Loucy (cell line): ENCODE results near the gene APOC4.

Experiments used
- H2AFZ ChIP-seq: fragments of 200-600 bp; sonication (generic); 2 replicates; pipeline ENCODE4 v1.6.0; 2016; ENCODE audit warnings: antibody characterized with exemption, mild to moderate bottlenecking, low read length, moderate library complexity
- H3F3A ChIP-seq: fragments of 200-600 bp; 2 replicates; pipeline ENCODE4 v1.6.0; 2016; ENCODE audit warnings: antibody characterized with exemption, low read depth, mild to moderate bottlenecking
- H3K27me3 ChIP-seq: fragments of 200-600 bp; sonication (generic); 2 replicates; pipeline ENCODE4 v1.6.1; 2014; ENCODE audit warnings: low read length, mild to moderate bottlenecking; ENCODE audit not compliant: insufficient read depth, poor library complexity, severe bottlenecking
- H3K36me3 ChIP-seq: fragments of 200-600 bp; sonication (generic); 2 replicates; pipeline ENCODE4 v1.6.1; 2016; ENCODE audit warnings: low read length; ENCODE audit not compliant: insufficient read depth
- H3K4me1 ChIP-seq: fragments of 200-600 bp; sonication (generic); 2 replicates; pipeline ENCODE4 v1.5.1; 2014; ENCODE audit warnings: low read length, mild to moderate bottlenecking; ENCODE audit not compliant: insufficient read depth, poor library complexity, severe bottlenecking
- H3K4me2 ChIP-seq: fragments of 200-600 bp; sonication (generic); 2 replicates; pipeline ENCODE4 v1.6.0; 2014; ENCODE audit warnings: antibody characterized with exemption, low read length, low read depth, mild to moderate bottlenecking; ENCODE audit not compliant: poor library complexity, severe bottlenecking
- H3K4me3 ChIP-seq: fragments of 200-600 bp; sonication (generic); 2 replicates; pipeline ENCODE4 v1.5.1; 2014; ENCODE audit warnings: low read length, mild to moderate bottlenecking, mixed read lengths; ENCODE audit not compliant: poor library complexity, severe bottlenecking
- H3K79me2 ChIP-seq: fragments of 200-600 bp; sonication (generic); 2 replicates; pipeline ENCODE4 v1.6.1; 2014; ENCODE audit warnings: low read length; ENCODE audit not compliant: insufficient read depth
- H3K9ac ChIP-seq: fragments of 200-600 bp; sonication (generic); 2 replicates; pipeline ENCODE4 v1.6.0; 2014; ENCODE audit warnings: mild to moderate bottlenecking, low read depth, low read length, moderate library complexity; ENCODE audit not compliant: poor library complexity, severe bottlenecking
- H3K9me2 ChIP-seq: fragments of 200-600 bp; sonication (generic); replicated peaks from 2 replicates; pipeline ENCODE4 v1.6.1; 2016; ENCODE audit warnings: low read depth, low read length, mixed read lengths
- H3K9me3 ChIP-seq: fragments of 200-600 bp; sonication (generic); 2 replicates; pipeline ENCODE4 v1.6.1; 2014; ENCODE audit warnings: mild to moderate bottlenecking, antibody characterized with exemption, low read length, low read depth; ENCODE audit not compliant: insufficient read depth
- H4K20me1 ChIP-seq: fragments of 200-600 bp; sonication (generic); 2 replicates; pipeline ENCODE4 v1.6.0; 2014; ENCODE audit warnings: antibody characterized with exemption, low read length, mild to moderate bottlenecking; ENCODE audit not compliant: insufficient read depth, poor library complexity, severe bottlenecking
- EZH2phosphoT487 ChIP-seq: fragments of 200-600 bp; IDR thresholded peaks from 2 replicates; pipeline ENCODE4 v1.6.1; 2018; ENCODE audit warnings: antibody characterized with exemption, mild to moderate bottlenecking, moderate library complexity, borderline replicate concordance
- TF ChIP-seq, protein P1 (sequence below): fragments of 200-600 bp; sonication (generic); conservative IDR thresholded peaks from 2 replicates; pipeline ENCODE4 v1.5.1; 2014; ENCODE audit warnings: mild to moderate bottlenecking, antibody characterized with exemption, low read length

Gene APOC4

DNA sequence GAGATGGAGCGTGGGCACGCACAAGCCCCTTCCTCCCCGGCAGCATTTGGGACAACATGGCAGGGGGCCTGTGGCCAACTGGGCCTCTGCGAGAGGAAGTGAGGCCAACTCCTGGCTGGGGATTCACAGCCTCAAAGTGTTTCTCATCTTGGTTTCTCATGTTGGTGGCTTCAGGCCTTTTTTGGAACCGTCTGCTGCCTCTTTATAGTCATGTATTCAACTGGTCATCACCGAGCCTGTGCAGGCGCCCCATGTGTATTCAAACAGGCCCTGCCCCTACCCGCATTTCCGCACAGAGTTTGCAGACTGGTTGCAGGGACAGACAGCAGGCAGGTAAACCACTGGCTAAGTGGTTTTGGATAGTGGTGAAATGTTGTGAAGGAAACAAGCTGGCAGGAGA lies 42.0 kb downstream of the APOC4 start:
- no peaks in the 10 kb centered on the region for H3F3A ChIP-seq
- H3K4me2 ChIP-seq = no peak overlapping the region
- H3K4me3 ChIP-seq = no peak overlapping the region
- no peaks in the 10 kb centered on the region for H4K20me1 ChIP-seq
- no peak overlapping the region for H3K9ac ChIP-seq
- H3K36me3 ChIP-seq = peaks cover 65% of the 10 kb centered on the region; the same call in 1 of the 2 replicates
- TF ChIP-seq, protein P1, sequence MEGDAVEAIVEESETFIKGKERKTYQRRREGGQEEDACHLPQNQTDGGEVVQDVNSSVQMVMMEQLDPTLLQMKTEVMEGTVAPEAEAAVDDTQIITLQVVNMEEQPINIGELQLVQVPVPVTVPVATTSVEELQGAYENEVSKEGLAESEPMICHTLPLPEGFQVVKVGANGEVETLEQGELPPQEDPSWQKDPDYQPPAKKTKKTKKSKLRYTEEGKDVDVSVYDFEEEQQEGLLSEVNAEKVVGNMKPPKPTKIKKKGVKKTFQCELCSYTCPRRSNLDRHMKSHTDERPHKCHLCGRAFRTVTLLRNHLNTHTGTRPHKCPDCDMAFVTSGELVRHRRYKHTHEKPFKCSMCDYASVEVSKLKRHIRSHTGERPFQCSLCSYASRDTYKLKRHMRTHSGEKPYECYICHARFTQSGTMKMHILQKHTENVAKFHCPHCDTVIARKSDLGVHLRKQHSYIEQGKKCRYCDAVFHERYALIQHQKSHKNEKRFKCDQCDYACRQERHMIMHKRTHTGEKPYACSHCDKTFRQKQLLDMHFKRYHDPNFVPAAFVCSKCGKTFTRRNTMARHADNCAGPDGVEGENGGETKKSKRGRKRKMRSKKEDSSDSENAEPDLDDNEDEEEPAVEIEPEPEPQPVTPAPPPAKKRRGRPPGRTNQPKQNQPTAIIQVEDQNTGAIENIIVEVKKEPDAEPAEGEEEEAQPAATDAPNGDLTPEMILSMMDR = no peak
- no peak for TF ChIP-seq EZH2phosphoT487
- H3K9me3 ChIP-seq = no peaks in the 10 kb centered on the region
- H3K27me3 ChIP-seq = no peaks in the 10 kb centered on the region
- no peaks in the 10 kb centered on the region for H3K4me1 ChIP-seq
- H3K9me2 ChIP-seq = no peaks in the 10 kb centered on the region
- H2AFZ ChIP-seq = no peak overlapping the region
- no peaks in the 10 kb centered on the region for H3K79me2 ChIP-seq

DNA sequence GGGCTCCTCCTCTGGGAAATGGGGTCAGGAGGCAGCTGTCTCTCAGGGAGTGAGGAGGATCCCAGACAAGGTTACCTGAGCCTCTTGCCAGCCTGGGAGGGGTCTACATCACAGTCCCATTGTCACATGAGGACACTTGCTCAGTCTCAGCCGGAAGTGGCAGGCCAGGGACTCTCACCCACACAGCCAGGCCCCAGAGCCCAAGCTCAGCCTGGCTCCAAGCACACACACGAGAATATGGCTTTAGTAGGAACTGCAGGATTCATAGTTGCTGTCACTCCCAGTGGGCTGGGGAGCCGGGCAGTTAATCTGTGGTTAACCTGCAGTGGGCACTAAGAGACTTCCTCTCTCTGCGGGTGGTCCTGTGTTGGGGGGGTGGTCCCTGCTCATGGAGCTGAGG lies 43.4 kb downstream of the APOC4 start:
- TF ChIP-seq EZH2phosphoT487 = no peak
- TF ChIP-seq, protein P1 = no peak
- no peak overlapping the region for H3K4me2 ChIP-seq
- H3K4me3 ChIP-seq = no peak overlapping the region
- no peaks in the 10 kb centered on the region for H3K4me1 ChIP-seq
- no peaks in the 10 kb centered on the region for H3K9me2 ChIP-seq
- no peaks in the 10 kb centered on the region for H3F3A ChIP-seq
- no peaks in the 10 kb centered on the region for H4K20me1 ChIP-seq
- H3K27me3 ChIP-seq = no peaks in the 10 kb centered on the region
- no peak overlapping the region for H3K9ac ChIP-seq
- no peaks in the 10 kb centered on the region for H3K79me2 ChIP-seq
- peaks cover 66% of the 10 kb centered on the region; the same call in 1 of the 2 replicates for H3K36me3 ChIP-seq
- H3K9me3 ChIP-seq = no peaks in the 10 kb centered on the region
- no peak overlapping the region for H2AFZ ChIP-seq

DNA sequence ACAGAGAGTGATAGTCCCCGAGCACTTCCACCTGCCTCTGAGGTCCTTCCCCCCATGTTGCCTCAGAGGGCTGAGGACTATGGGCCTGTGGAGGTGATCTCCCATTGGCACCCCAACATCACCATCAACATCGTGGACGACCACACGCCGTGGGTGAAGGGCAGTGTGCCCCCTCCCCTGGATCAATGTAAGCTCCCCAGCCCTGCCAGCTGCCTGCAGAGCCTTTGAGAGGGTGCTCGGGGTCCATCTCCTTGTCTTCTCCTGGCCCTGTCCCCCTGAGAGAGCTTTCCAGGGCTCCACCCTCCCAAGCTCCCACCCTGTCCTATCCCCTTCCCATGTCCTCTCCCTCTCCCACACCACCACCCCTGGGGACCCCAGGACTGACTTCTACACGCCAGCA lies 44.4 kb downstream of the APOC4 start:
- Histone ChIP-seq H3K9me3 (no peaks in the 10 kb centered on the region), H3K4me1 (no peaks in the 10 kb centered on the region), H3F3A (no peaks in the 10 kb centered on the region), H3K9ac (no peak overlapping the region), H3K4me2 (no peak overlapping the region), H3K27me3 (no peaks in the 10 kb centered on the region), H4K20me1 (no peaks in the 10 kb centered on the region), H3K36me3 (peaks cover 68% of the 10 kb centered on the region; the same call in 1 of the 2 replicates), H3K4me3 (no peak overlapping the region), H2AFZ (no peak overlapping the region), H3K79me2 (no peaks in the 10 kb centered on the region), H3K9me2 (no peaks in the 10 kb centered on the region)
- no peak for TF ChIP-seq EZH2phosphoT487
- TF ChIP-seq, protein P1 = no peak
